Endometrial microvascular endothelial cells (primary cell): ENCODE measurements around the gene KCTD7. TPM values are rescaled to one million over a fixed set of nuclear protein-coding genes. Genes with fewer than 3 reads are reported as not detected.
"Not testable (repeated sequence)": the region's sequence is repeated elsewhere in the genome, so short reads cannot be mapped to it uniquely, and the experiment has no call there.

Experiments
- in situ Hi-C: cut with HindIII; loops from 2 replicates; pipeline ENCODE4 v1.10.0; 2017; ENCODE audit warnings: low sequenced_read_pairs, low pct_unique_long_range_greater_than_20kb; ENCODE audit errors: inconsistent ontology term
- total RNA-seq: library from RNA; depleted of rRNA; stranded (reverse); fragments of >200 nt; gene quantifications from one replicate; pipeline ENCODE4 v1.2.3, GENCODE V29; 2015; ENCODE audit errors: inconsistent ontology term

The KCTD7 gene
- total RNA-seq, 1 donor from 2014 or later, result 11.3 TPM

DNA sequence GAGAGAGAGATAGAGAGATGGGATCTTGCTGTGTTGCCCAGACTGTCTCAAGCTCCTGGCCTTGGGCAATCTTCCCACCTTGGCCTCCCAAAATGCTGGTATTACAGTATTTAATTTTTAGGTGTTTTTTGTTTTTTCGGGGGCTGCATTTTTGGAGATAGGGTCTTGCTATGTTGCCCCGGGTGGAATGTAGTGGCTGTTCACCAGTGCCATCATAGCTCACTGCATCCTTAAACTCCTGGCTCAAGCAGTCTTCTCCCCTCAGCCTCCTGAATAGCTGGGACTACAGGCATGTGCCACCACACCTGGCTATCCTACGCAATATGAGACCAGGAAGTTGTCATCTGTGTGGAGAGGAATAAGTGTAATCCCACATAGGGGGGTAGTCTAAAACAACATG lies 42.4 kb downstream of the KCTD7 start:
- in situ Hi-C loops, result no loop called here

DNA sequence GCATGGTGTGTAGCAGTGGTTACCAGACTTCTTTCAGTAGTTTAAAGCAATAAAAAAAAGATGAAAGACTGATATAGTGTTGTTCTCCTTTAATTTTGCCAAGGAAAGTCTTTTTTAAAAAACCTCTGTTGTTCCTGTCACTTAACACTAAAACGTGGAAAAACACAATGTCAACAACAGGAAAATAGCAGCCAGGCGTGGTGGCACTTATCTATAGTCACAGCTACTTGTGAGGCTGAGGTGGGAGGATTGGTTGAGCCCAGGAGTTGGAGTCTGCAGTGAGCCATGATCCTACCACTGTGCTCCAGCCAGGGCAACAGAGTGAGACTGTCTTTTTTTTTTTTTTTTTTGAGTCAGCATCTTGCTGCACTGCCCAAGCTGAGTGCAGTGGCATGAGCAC lies 42.8 kb downstream of the KCTD7 start:
- in situ Hi-C loops, result not testable (repeated sequence)

GRCh38 chr7:66672432-66673123 lies 43.9 kb downstream of the KCTD7 start:
- in situ Hi-C loops, result not testable (repeated sequence)

DNA sequence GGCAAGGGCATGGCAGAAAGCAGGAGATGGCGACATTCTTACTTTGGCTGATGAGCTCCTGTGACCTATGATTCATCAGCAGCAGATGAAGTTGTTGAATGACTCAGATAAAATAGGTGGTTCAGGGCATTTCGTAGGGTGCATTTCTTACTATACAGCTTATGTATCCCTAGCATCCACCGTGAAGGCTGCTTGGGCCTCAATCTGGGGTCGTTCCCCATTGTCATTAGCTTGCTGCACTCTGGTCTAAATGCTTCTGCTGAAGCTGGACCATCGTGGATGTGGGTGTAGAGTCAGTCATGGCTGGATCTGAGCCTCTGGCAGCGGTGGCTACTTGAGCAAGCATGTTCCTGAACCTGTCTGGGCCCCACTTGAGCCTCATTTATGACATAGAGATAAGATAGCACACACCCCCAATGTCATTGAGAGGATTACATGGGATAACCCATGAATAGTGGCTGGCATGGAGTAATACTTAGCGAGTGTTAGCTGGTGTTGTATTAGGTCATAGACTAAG lies 44.5 kb downstream of the KCTD7 start:
- in situ Hi-C loops, result not testable (repeated sequence)

DNA sequence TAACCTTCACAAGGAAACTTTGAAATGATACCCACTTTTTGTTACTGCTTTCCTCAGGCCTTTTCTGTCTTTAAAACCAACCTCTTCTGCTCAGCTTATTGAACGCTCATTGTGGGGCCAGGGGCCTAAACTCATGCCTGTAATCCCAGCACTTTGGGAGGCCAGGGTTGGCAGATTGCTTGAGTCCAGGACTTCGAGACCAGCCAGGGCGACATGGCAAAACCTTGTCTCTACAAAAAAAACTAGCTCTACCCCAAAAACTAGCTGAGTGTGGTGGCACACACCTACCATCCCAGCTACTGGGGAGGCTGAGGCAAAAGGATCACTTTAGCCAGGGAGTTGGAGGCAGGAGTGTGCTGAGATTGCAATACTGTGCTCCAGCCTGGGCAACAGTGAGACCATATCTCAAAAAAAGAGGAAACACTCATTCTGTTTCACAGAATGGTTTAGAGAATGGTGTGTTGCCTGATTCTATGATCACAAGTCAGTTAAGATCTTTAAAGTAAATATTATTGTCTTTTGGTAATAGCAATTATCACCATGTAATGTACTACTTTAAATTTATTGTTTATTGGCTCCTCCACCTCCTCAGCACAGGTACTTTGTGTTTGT lies 51.1 kb downstream of the KCTD7 start:
- in situ Hi-C loops, result no loop called here

DNA sequence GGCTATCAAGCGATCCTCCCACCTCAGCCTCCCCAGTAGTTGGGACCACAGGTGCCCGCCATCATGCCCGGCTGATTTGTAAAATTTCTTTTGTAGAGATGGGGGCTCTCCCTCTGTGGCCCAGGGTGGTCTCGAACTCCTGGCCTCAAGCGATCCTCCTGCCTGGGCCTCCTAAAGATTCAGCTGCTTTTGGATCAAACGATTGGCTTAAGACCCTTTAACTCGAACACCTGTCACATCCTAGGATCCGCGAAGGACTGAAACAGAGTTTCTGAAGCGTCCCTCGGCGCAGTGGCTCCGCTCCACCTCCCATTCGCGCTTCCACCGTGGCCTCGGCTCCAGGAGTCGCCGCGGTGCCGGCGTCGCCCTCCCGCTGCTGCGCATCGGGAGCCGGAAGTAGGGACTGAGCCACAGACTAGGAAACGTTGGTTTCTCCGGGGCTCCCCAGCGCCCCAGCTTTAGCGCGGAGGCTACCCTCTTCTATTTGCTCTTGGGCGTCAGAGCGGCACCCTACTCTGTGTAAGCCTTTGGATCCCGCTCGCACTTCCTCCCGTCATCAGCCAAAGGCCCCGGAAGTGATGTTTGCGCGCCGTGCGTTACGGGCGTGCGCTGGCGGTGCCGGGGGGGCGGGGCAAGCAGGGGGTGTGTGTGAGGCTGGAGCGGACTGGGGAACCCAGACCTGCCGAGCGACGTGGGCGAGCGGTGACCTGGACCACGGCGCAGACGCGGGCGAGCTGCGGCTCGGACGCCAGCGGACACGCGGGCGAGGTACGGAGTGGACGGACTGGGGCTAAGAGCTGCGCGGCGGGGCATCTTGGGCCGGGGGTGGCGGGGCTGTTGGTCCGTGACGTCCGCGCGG lies 53.0 kb downstream of the KCTD7 start:
- in situ Hi-C loops, result no loop called here

DNA sequence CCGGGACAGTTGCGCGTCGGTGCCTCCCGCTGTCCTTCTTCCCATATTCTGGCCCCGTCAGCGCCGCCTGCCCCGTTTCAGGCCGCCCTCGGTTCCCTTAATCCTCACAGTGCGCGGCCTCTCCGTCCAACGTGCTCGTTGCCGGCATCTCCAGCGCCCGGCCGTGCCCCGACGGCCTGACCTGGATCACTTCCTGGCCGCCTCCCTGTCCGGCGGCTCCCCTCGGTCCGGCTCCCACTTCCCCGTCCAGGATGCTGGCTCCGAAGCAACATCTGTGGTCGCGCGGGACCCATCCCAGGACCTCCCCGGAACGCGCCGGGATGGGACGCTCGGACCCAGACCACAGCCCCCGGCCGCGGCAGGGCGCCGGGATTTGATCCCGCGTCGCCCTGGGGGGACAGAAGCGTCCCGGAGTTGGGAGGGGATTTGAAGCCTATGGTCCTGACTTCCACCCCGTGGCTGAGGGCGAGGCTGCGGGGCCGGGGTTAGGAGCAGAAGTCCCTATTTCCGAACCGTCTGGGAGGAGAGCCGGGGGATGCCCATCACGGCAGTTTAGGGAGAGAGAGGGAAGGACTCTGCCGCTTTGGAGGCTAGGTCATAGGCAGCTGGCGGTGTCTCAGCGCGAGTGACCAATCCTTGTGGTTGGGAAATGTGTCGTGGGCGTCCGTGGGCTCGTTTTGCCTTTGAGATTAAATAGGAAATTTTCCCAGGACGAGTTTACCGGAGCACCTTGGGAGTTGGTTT lies 53.8 kb downstream of the KCTD7 start:
- in situ Hi-C loops, result no loop called here

- in situ Hi-C loops, result not testable (repeated sequence)
Measured at GRCh38 chr7:66683094-66683769, 54.6 kb downstream of the KCTD7 start.

- in situ Hi-C loops, result no loop called here
Measured at GRCh38 chr7:66683770-66684123, 55.1 kb downstream of the KCTD7 start.

GRCh38 chr7:66685663-66686062 lies 57.0 kb downstream of the KCTD7 start:
- in situ Hi-C loops, result not testable (repeated sequence)

- in situ Hi-C loops, result no loop called here
Measured at GRCh38 chr7:66687186-66687585, 58.5 kb downstream of the KCTD7 start.

- in situ Hi-C loops, result not testable (repeated sequence)
Measured at GRCh38 chr7:66687672-66688071, 59.0 kb downstream of the KCTD7 start.

GRCh38 chr7:66689081-66689480 lies 60.4 kb downstream of the KCTD7 start:
- in situ Hi-C loops, result no loop called here

DNA sequence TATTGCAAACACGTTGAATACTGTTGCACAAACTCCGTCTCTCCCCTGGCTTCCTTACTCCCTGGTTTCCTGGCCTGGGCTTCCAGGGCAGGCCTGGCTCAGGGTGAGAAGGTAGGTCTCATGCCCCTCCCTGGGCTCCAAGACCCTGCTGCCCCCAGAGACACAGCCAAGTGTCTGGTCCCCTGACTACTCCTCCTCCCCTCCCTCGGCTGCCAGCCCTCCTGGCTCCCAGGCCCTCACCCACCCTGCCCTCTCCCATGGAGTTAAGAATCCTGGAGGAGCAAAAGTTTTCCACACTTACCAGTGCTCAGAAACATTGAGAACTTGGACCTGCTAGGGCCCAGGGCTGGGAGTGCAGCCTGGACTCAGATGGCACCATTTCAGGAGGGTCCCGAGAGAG lies 64.7 kb downstream of the KCTD7 start:
- in situ Hi-C loops, result no loop called here

Other genes starting within 250 kb of the KCTD7 start
- gene RABGEF1, start 111.9 kb downstream of the KCTD7 start, total RNA-seq, result 16.0 TPM